Stimulated activated CD8-positive, alpha-beta memory T cell treated with anti-CD3 and anti-CD28 coated beads, Interleukin-7, amount 100 ng/mL, for 1 hour (primary cell): ENCODE measurements around the gene AIRE.
"Not testable (repeated sequence)": the region's sequence is repeated elsewhere in the genome, so short reads cannot be mapped to it uniquely, and the experiment has no call there.

Source experiments
- DNase-seq, 2 donors: peaks; one replicate each; pipeline ENCODE4 v3.0.0-alpha.2; 2020; ENCODE audit warnings: low read depth in 2 of 2

AIRE gene

GRCh38 chr21:44337449-44337848 is 51.8 kb downstream of the AIRE start:
- no peak for DNase-seq

- DNase-seq, result no peak
Observed at GRCh38 chr21:44337941-44338895, 52.5 kb downstream of the AIRE start.

- peak; percentile 88 to 89 for DNase-seq
Observed at GRCh38 chr21:44338971-44339910, 53.6 kb downstream of the AIRE start, which contains the start of gene CFAP410. Gene CFAP410 (minus strand): TSS chr21:44339390. CDS start chr21:44339194, 196 bp downstream.

DNA sequence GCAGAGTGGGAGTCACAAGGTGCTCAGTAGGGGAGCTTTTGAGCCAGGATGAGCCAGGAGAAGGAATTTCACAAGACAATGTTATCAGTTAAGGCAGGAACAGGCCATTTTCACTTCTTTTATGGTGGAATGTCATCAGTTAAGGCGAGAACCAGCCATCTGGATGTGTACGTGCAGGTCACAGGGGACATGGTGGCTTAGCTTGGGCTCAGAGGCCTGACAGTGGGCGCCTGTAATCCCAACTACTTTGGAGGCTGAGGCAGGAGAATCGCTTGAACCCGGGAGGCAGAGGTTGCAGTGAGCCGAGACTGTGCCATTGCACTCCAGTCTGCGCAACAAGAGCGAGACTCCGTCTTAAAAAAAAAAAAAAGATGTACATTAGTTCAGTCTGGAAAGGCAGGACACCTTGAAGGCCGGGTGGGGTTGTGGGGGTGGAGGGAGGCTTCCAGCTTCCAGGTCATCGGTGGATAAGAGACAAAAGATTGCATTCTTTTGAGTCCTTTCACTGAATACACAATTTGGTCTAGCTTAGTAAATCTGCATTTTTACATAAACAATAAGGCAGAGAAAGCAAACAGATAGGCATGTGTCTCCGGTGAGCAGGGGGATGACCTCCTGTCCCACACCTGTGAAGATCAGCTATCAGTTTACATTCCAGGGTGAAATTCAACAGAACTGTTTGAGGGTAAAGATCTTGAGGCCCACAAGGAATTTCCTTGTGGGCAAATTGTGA is 56.2 kb downstream of the AIRE start:
- not testable (repeated sequence) for DNase-seq

GRCh38 chr21:44342981-44343380 is 57.3 kb downstream of the AIRE start:
- not testable (repeated sequence) for DNase-seq

DNA sequence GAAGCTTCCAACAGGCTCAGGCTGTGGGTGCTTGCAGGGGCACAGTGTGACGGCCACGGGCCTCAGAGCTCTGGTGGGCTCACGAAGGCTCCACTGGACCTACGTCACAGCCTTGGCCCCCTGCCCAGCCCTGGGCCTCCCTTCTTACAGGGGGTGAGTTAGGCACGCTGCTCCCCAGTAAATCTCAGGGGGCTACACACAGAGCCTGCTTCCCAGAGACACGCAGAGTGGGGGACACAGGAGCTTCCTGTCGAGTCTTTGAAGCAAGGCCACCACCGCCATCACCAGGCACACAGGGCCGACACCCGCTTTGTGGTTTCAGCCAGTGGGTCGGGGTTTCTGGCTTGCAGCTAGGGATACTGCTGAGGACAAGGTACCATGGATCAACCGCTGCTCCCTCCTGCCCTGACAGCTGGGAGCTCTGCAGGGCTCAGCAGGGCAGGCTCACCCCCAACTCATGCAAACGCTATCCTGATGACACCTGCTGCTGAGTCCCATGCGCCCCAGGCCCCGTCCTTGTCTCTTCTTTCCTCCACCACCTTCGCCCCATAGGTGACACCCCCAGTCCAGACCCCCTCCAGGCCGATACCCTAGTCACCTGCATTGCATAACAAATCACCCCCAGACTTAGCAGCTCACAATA is 59.0 kb downstream of the AIRE start:
- DNase-seq, result no peak

- DNase-seq, result no peak
Observed at GRCh38 chr21:44345495-44345894, 59.8 kb downstream of the AIRE start.

DNA sequence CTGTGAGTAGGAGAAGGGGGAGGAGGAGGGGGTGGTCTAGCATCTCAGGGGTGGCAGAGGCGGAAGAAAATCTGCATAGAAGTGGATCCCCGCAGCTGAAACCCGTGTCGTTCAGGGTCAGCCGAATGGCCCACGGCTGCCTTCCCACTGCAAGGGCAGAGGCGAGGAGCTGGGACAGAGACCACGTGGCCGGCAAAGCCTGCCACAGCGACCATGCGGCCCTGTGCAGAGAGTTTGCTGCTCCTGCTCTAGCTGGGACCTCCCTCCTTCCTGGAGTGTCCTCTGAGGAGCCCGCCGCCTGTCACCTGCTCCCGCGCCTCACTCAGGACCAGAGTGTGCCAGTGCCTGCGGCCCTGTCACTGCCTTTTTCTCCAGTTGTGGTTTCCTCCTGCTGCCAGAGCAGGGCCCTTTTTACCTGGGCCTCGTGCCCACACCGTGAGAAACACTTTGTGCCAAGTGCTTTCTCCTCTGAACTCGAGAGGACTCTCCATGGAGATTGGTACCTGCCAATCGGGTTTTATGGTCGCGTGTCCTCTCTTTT is 62.3 kb downstream of the AIRE start:
- no peak for DNase-seq
